SK-MEL-5 (cell line): ENCODE measurements around the gene AEBP2. TPM values are rescaled to one million over a fixed set of nuclear protein-coding genes. Genes with fewer than 3 reads are reported as not detected.
"Not testable (repeated sequence)": the region's sequence is repeated elsewhere in the genome, so short reads cannot be mapped to it uniquely, and the experiment has no call there.

Source experiments
- DNase-seq: peaks from one replicate; pipeline ENCODE4 v3.0.0-alpha.2; 2016; ENCODE audit warnings: low read depth, low spot score
- in situ Hi-C: cut with HindIII; loops from 2 replicates; pipeline ENCODE4 v1.10.0; 2016; ENCODE audit warnings: low sequenced_read_pairs, high pct_unique_total_duplicates, low pct_unique_long_range_greater_than_20kb
- total RNA-seq: library from RNA; depleted of rRNA; stranded (reverse); fragments of >200 nt; shearing (Covaris generic); gene quantifications from 2 replicates; pipeline ENCODE4 v1.2.3, GENCODE V29; 2014

AEBP2 gene
- total RNA-seq, 1 experiment from 2014 or later, result 15.5 TPM

- in situ Hi-C loops, result no loop called here
Measured at GRCh38 chr12:19443585-19443984, 4.3 kb downstream of the AEBP2 start.

GRCh38 chr12:19444097-19444496 is 4.8 kb downstream of the AEBP2 start:
- DNase-seq, result no peak
- in situ Hi-C loops, result no loop called here

More at GRCh38 chr12:19443585-19443984, 4.3 kb downstream of the AEBP2 start:
- no peak for DNase-seq

- in situ Hi-C loops, result no loop called here
- DNase-seq, result peak; percentile 95
Measured at GRCh38 chr12:19447386-19447785, 8.1 kb downstream of the AEBP2 start.

- in situ Hi-C loops, result no loop called here
- no peak for DNase-seq
Measured at GRCh38 chr12:19449814-19450213, 10.5 kb downstream of the AEBP2 start.

GRCh38 chr12:19450362-19450761 is 11.1 kb downstream of the AEBP2 start:
- DNase-seq, result no peak
- in situ Hi-C loops, result no loop called here

- in situ Hi-C loops, result no loop called here
- peak; percentile 35 for DNase-seq
Measured at GRCh38 chr12:19451196-19451595, 11.9 kb downstream of the AEBP2 start.

GRCh38 chr12:19453961-19454360 is 14.7 kb downstream of the AEBP2 start:
- DNase-seq, result no peak
- in situ Hi-C loops, result no loop called here

- no peak for DNase-seq
- in situ Hi-C loops, result no loop called here
Measured at GRCh38 chr12:19454837-19455236, 15.5 kb downstream of the AEBP2 start.

- in situ Hi-C loops, result no loop called here
- DNase-seq, result peak; percentile 37
Measured at GRCh38 chr12:19456176-19456575, 16.9 kb downstream of the AEBP2 start.

GRCh38 chr12:19457561-19457960 is 18.3 kb downstream of the AEBP2 start:
- in situ Hi-C loops, result no loop called here
- DNase-seq, result no peak

- in situ Hi-C loops, result no loop called here
- no peak for DNase-seq
Measured at GRCh38 chr12:19458733-19459132, 19.4 kb downstream of the AEBP2 start.

GRCh38 chr12:19461999-19462398 is 22.7 kb downstream of the AEBP2 start:
- no peak for DNase-seq
- in situ Hi-C loops, result no loop called here

- in situ Hi-C loops, result no loop called here
- no peak for DNase-seq
Measured at GRCh38 chr12:19462406-19462805, 23.1 kb downstream of the AEBP2 start.

GRCh38 chr12:19464192-19464580 is 24.9 kb downstream of the AEBP2 start:
- no peak for DNase-seq
- in situ Hi-C loops, result no loop called here

- DNase-seq, result no peak
- in situ Hi-C loops, result no loop called here
Measured at GRCh38 chr12:19465711-19466110, 26.4 kb downstream of the AEBP2 start.

- in situ Hi-C loops, result no loop called here
Measured at GRCh38 chr12:19474147-19474546, 34.9 kb downstream of the AEBP2 start.

GRCh38 chr12:19475884-19476505 is 36.7 kb downstream of the AEBP2 start:
- DNase-seq, in situ Hi-C loops: not testable (repeated sequence)

More at GRCh38 chr12:19474147-19474546, 34.9 kb downstream of the AEBP2 start:
- DNase-seq, result no peak

- DNase-seq, result no peak
Measured at GRCh38 chr12:19477071-19477470, 37.8 kb downstream of the AEBP2 start.

GRCh38 chr12:19480459-19480858 is 41.2 kb downstream of the AEBP2 start:
- in situ Hi-C loops, result no loop called here
- DNase-seq, result no peak

More at GRCh38 chr12:19477071-19477470, 37.8 kb downstream of the AEBP2 start:
- in situ Hi-C loops, result no loop called here

- DNase-seq, result no peak
- in situ Hi-C loops, result no loop called here
Measured at GRCh38 chr12:19482036-19482435, 42.7 kb downstream of the AEBP2 start.
